ENCODE measurements around the gene PRKAG2. TPM values are rescaled to one million over a fixed set of nuclear protein-coding genes. Genes with fewer than 3 reads are reported as not detected.
"Not testable (repeated sequence)": the region's sequence is repeated elsewhere in the genome, so short reads cannot be mapped to it uniquely, and the experiment has no call there.

The PRKAG2 gene
- total RNA-seq: 42.7 TPM

GRCh38 chr7:151876899-151877777 lies at the start of gene PRKAG2:
PRKAG2 (minus strand) TSS chr7:151877115; CDS start chr7:151876620, 495 bp downstream.
- Histone ChIP-seq H3K9me3 (ENCODE audit: low read depth, low read length) (no peaks in the 10 kb centered on the region), H3K4me3 (ENCODE audit: low read length) (peak within 1 kb of the TSS; percentile 82), H3K27me3 (ENCODE audit: insufficient read depth, low read length) (no peaks in the 10 kb centered on the region), H3K4me1 (ENCODE audit: insufficient read depth, low read length) (peaks cover 17% of the 10 kb centered on the region)

GRCh38 chr7:151926336-151926712 lies 49.4 kb upstream of the PRKAG2 start:
- H3K4me1 ChIP-seq (ENCODE audit: insufficient read depth, low read length): peaks cover 61% of the 10 kb centered on the region
- no peak overlapping the region for H3K4me3 ChIP-seq (ENCODE audit: low read length)
- no peaks in the 10 kb centered on the region for H3K27me3 ChIP-seq (ENCODE audit: insufficient read depth, low read length)
- no peaks in the 10 kb centered on the region for H3K9me3 ChIP-seq (ENCODE audit: low read depth, low read length)

- Histone ChIP-seq H3K27me3 (ENCODE audit: insufficient read depth, low read length) (no peaks in the 10 kb centered on the region), H3K9me3 (ENCODE audit: low read depth, low read length) (no peaks in the 10 kb centered on the region), H3K4me3 (ENCODE audit: low read length) (no peak overlapping the region), H3K4me1 (ENCODE audit: insufficient read depth, low read length) (peaks cover 61% of the 10 kb centered on the region)
These were observed 48.8 kb upstream of the PRKAG2 start for GRCh38 chr7:151925446-151926335.

GRCh38 chr7:151924508-151924907 lies 47.6 kb upstream of the PRKAG2 start:
- H3K4me1 ChIP-seq (ENCODE audit: insufficient read depth, low read length): peaks cover 67% of the 10 kb centered on the region
- H3K4me3 ChIP-seq (ENCODE audit: low read length): no peak overlapping the region
- H3K27me3 ChIP-seq (ENCODE audit: insufficient read depth, low read length): no peaks in the 10 kb centered on the region
- no peaks in the 10 kb centered on the region for H3K9me3 ChIP-seq (ENCODE audit: low read depth, low read length)

GRCh38 chr7:151924001-151924400 lies 47.1 kb upstream of the PRKAG2 start:
- H3K4me1 ChIP-seq (ENCODE audit: insufficient read depth, low read length): peaks cover 67% of the 10 kb centered on the region
- H3K9me3 ChIP-seq (ENCODE audit: low read depth, low read length): no peaks in the 10 kb centered on the region
- no peaks in the 10 kb centered on the region for H3K27me3 ChIP-seq (ENCODE audit: insufficient read depth, low read length)
- H3K4me3 ChIP-seq (ENCODE audit: low read length): no peak overlapping the region

- H3K9me3 ChIP-seq (ENCODE audit: low read depth, low read length): no peaks in the 10 kb centered on the region
These were observed 46.4 kb upstream of the PRKAG2 start for GRCh38 chr7:151923097-151923876.

GRCh38 chr7:151921451-151921850 lies 44.5 kb upstream of the PRKAG2 start:
- no peak overlapping the region for H3K4me3 ChIP-seq (ENCODE audit: low read length)
- H3K27me3 ChIP-seq (ENCODE audit: insufficient read depth, low read length): no peaks in the 10 kb centered on the region
- no peaks in the 10 kb centered on the region for H3K9me3 ChIP-seq (ENCODE audit: low read depth, low read length)
- H3K4me1 ChIP-seq (ENCODE audit: insufficient read depth, low read length): peaks cover 74% of the 10 kb centered on the region

More at GRCh38 chr7:151923097-151923876, 46.4 kb upstream of the PRKAG2 start:
- no peaks in the 10 kb centered on the region for H3K27me3 ChIP-seq (ENCODE audit: insufficient read depth, low read length)
- H3K4me1 ChIP-seq (ENCODE audit: insufficient read depth, low read length): peaks cover 74% of the 10 kb centered on the region
- H3K4me3 ChIP-seq (ENCODE audit: low read length): no peak overlapping the region

GRCh38 chr7:151920488-151920887 lies 43.6 kb upstream of the PRKAG2 start:
- peaks cover 64% of the 10 kb centered on the region for H3K4me1 ChIP-seq (ENCODE audit: insufficient read depth, low read length)
- no peaks in the 10 kb centered on the region for H3K9me3 ChIP-seq (ENCODE audit: low read depth, low read length)
- H3K4me3 ChIP-seq (ENCODE audit: low read length): no peak overlapping the region
- H3K27me3 ChIP-seq (ENCODE audit: insufficient read depth, low read length): no peaks in the 10 kb centered on the region

GRCh38 chr7:151919595-151919994 lies 42.7 kb upstream of the PRKAG2 start:
- peaks cover under 1% of the 10 kb centered on the region for H3K9me3 ChIP-seq (ENCODE audit: low read depth, low read length)
- H3K4me3 ChIP-seq (ENCODE audit: low read length): no peak overlapping the region
- no peaks in the 10 kb centered on the region for H3K27me3 ChIP-seq (ENCODE audit: insufficient read depth, low read length)
- H3K4me1 ChIP-seq (ENCODE audit: insufficient read depth, low read length): peaks cover 55% of the 10 kb centered on the region

- Histone ChIP-seq H3K4me1 (ENCODE audit: insufficient read depth, low read length) (peaks cover 44% of the 10 kb centered on the region), H3K27me3 (ENCODE audit: insufficient read depth, low read length) (no peaks in the 10 kb centered on the region), H3K4me3 (ENCODE audit: low read length) (no peak overlapping the region), H3K9me3 (ENCODE audit: low read depth, low read length) (peaks cover 12% of the 10 kb centered on the region)
These were observed 41.6 kb upstream of the PRKAG2 start for GRCh38 chr7:151918510-151918843.

GRCh38 chr7:151917791-151918509 lies 41.0 kb upstream of the PRKAG2 start:
- Histone ChIP-seq H3K4me1 (ENCODE audit: insufficient read depth, low read length) (peaks cover 41% of the 10 kb centered on the region), H3K9me3 (ENCODE audit: low read depth, low read length) (peaks cover 12% of the 10 kb centered on the region), H3K4me3 (ENCODE audit: low read length) (no peak overlapping the region), H3K27me3 (ENCODE audit: insufficient read depth, low read length) (no peaks in the 10 kb centered on the region)

GRCh38 chr7:151914051-151914450 lies 37.1 kb upstream of the PRKAG2 start:
- no peaks in the 10 kb centered on the region for H3K27me3 ChIP-seq (ENCODE audit: insufficient read depth, low read length)

GRCh38 chr7:151910655-151911054 lies 33.7 kb upstream of the PRKAG2 start:
- not testable (repeated sequence) for H3K4me1 ChIP-seq (ENCODE audit: insufficient read depth, low read length); H3K4me3 ChIP-seq (ENCODE audit: low read length); H3K27me3 ChIP-seq (ENCODE audit: insufficient read depth, low read length)
- H3K9me3 ChIP-seq (ENCODE audit: low read depth, low read length): peaks cover 12% of the 10 kb centered on the region

More at GRCh38 chr7:151914051-151914450, 37.1 kb upstream of the PRKAG2 start:
- Histone ChIP-seq H3K9me3 (ENCODE audit: low read depth, low read length) (peaks cover 12% of the 10 kb centered on the region), H3K4me1 (ENCODE audit: insufficient read depth, low read length) (peaks cover 18% of the 10 kb centered on the region), H3K4me3 (ENCODE audit: low read length) (no peak overlapping the region)

- H3K27me3 ChIP-seq (ENCODE audit: insufficient read depth, low read length); H3K4me3 ChIP-seq (ENCODE audit: low read length); H3K4me1 ChIP-seq (ENCODE audit: insufficient read depth, low read length): not testable (repeated sequence)
These were observed 30.2 kb upstream of the PRKAG2 start for GRCh38 chr7:151907115-151907514.

More at GRCh38 chr7:151907115-151907514, 30.2 kb upstream of the PRKAG2 start:
- not testable (repeated sequence) for H3K9me3 ChIP-seq (ENCODE audit: low read depth, low read length)

All from mononuclear cell (primary cell).